Measurements from ENCODE around the gene LCE3D.

DNA sequence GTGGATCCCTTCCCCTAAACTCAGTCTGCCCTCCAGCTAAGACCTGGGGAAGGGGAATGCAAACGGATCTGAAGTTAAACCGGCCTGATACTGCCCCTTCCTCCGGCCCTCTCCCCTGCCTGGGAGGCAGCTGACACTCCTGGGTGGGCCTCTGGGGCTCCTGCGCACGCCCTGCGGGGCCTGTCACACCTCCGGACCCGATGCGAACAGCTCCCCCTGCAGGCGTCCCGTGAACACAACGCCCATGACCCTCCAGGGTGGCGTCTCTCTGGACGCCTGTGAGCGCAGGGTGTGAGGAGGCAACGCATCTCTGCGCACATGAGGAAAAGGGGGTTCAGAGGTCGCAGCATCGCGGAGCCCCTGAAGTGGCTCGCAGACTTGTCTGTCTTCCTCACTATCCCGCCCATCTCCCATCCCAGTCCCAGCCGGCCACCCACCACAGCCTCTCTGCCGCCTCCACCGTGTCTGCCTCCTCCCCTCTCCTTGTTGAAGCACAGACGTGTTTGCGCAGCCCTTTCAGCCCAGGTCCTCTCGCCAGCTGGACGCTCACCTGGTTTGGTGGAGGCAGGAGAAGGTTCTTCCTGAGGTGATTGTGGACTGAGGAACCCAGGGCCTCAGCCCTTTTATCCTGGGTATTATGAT is 43.0 kb upstream of the LCE3D start:
- TF ChIP-seq POLR2A (IDR thresholded peaks at IDR 0.05): no peak
- TF ChIP-seq, protein P1, sequence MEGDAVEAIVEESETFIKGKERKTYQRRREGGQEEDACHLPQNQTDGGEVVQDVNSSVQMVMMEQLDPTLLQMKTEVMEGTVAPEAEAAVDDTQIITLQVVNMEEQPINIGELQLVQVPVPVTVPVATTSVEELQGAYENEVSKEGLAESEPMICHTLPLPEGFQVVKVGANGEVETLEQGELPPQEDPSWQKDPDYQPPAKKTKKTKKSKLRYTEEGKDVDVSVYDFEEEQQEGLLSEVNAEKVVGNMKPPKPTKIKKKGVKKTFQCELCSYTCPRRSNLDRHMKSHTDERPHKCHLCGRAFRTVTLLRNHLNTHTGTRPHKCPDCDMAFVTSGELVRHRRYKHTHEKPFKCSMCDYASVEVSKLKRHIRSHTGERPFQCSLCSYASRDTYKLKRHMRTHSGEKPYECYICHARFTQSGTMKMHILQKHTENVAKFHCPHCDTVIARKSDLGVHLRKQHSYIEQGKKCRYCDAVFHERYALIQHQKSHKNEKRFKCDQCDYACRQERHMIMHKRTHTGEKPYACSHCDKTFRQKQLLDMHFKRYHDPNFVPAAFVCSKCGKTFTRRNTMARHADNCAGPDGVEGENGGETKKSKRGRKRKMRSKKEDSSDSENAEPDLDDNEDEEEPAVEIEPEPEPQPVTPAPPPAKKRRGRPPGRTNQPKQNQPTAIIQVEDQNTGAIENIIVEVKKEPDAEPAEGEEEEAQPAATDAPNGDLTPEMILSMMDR (IDR thresholded peaks at IDR 0.05): peak in 1 of 3 experiments; percentile 16
